ENCODE results near the gene PIP5K1A.
"Not testable (repeated sequence)": the region's sequence is repeated elsewhere in the genome, so short reads cannot be mapped to it uniquely, and the experiment has no call there.

Gene PIP5K1A

GRCh38 chr1:151193304-151193703 lies 5.0 kb upstream of the PIP5K1A start:
- no peak for DNase-seq

- DNase-seq, result no peak
These were observed 4.5 kb upstream of the PIP5K1A start for GRCh38 chr1:151193856-151194255.

- DNase-seq, result peak; percentile 38 to 50 (median 50)
These were observed 3.3 kb upstream of the PIP5K1A start for GRCh38 chr1:151194894-151195594.

GRCh38 chr1:151196292-151196800 lies 2.0 kb upstream of the PIP5K1A start:
- DNase-seq, result peak; percentile 88 to 94 (median 92)

GRCh38 chr1:151197863-151198253 lies 494 bp upstream of the PIP5K1A start:
- DNase-seq, result no peak

GRCh38 chr1:151199873-151200581 lies 1.7 kb downstream of the PIP5K1A start:
- peak; percentile 53 to 64 (median 58) for DNase-seq

GRCh38 chr1:151205381-151205965 lies 7.1 kb downstream of the PIP5K1A start:
- DNase-seq, result not testable (repeated sequence)

- DNase-seq, result no peak
These were observed 12.5 kb downstream of the PIP5K1A start for GRCh38 chr1:151210830-151211229.

- DNase-seq, result no peak
These were observed 13.8 kb downstream of the PIP5K1A start for GRCh38 chr1:151211972-151212705.

- no peak for DNase-seq
These were observed 15.2 kb downstream of the PIP5K1A start for GRCh38 chr1:151213560-151213959.

- DNase-seq, result no peak
These were observed 23.3 kb downstream of the PIP5K1A start for GRCh38 chr1:151221616-151222015.

- no peak for DNase-seq
These were observed 23.8 kb downstream of the PIP5K1A start for GRCh38 chr1:151222130-151222529.

GRCh38 chr1:151235235-151235634 lies 36.9 kb downstream of the PIP5K1A start:
- DNase-seq, result no peak

- peak; percentile 42 to 72 (median 65) for DNase-seq
These were observed 39.5 kb downstream of the PIP5K1A start for GRCh38 chr1:151237678-151238466.

GRCh38 chr1:151238467-151238739 lies 40.1 kb downstream of the PIP5K1A start:
- no peak for DNase-seq

GRCh38 chr1:151242442-151242841 lies 44.1 kb downstream of the PIP5K1A start:
- no peak for DNase-seq

- no peak for DNase-seq
These were observed 45.4 kb downstream of the PIP5K1A start for GRCh38 chr1:151243683-151244216.

GRCh38 chr1:151246786-151247185 lies 48.4 kb downstream of the PIP5K1A start:
- peak in 2 of 3 donors; percentile 23 to 24 for DNase-seq

GRCh38 chr1:151251656-151252470 lies 53.5 kb downstream of the PIP5K1A start:
- DNase-seq, result peak; percentile 85 to 89 (median 85)

- DNase-seq, result peak; percentile 97 to 99 (median 99)
These were observed 56.2 kb downstream of the PIP5K1A start, which contains the start of gene PSMD4 for GRCh38 chr1:151254217-151255213. PSMD4 (plus strand) TSS chr1:151254734; CDS start chr1:151254783, 49 bp downstream.

Measured in suppressor macrophage treated with lipopolysaccharide for 1 hour (primary cell).